Measurements from ENCODE around the gene SUCO. TPM values are rescaled to one million over a fixed set of nuclear protein-coding genes. Genes with fewer than 3 reads are reported as not detected.

SUCO gene
- total and polyA plus RNA-seq, 2 of the 8 experiments (the other 6 are each of a cell fraction or from before 2014, with no cell fraction given): 8.3 to 35.8 TPM

- TF ChIP-seq CHD7 (IDR thresholded peaks at IDR 0.05; ENCODE audit: insufficient replicate concordance, low read length): no peak
- no peak for TF ChIP-seq GTF2F1 (IDR thresholded peaks at IDR 0.05; ENCODE audit: borderline replicate concordance, low read depth, low read length)
- TF ChIP-seq CBX8 (IDR thresholded peaks at IDR 0.05; ENCODE audit: borderline replicate concordance, low read depth, low read length): no peak
- TF ChIP-seq SIX5 (IDR thresholded peaks at IDR 0.05; ENCODE audit: low read depth, low read length): no peak
- TF ChIP-seq SAP30 (IDR thresholded peaks at IDR 0.05; ENCODE audit: insufficient read depth, insufficient replicate concordance, low read length): no peak
Observed at GRCh38 chr1:172574080-172574479, 41.1 kb downstream of the SUCO start (continued).
